Measurements from ENCODE around the gene AHSP.

AHSP gene

GRCh38 chr16:31542763-31543162 is 15.1 kb downstream of the AHSP start:
- no peak for DNase-seq
- Histone ChIP-seq H4K8ac (ENCODE audit: low read depth, low read length) (no peak overlapping the region), H3K14ac (ENCODE audit: low read length) (no peak overlapping the region), H3K4me1 (ENCODE audit: control insufficient read depth in 1 of 2, insufficient read depth in 2 of 2, low read length in 2 of 2) (no peaks in the 10 kb centered on the region), H2BK5ac (ENCODE audit: low read depth, low read length, poor library complexity) (no peak overlapping the region), H3K27ac (ENCODE audit: low read depth, low read length) (no peak overlapping the region), H3K23ac (ENCODE audit: low read length) (no peak overlapping the region), H4K12ac (ENCODE audit: low read depth, low read length) (no peak overlapping the region), H3K9me3 (ENCODE audit: insufficient read depth, low read depth, low read length) (peaks cover 21% of the 10 kb centered on the region), H3K18ac (ENCODE audit: low read length) (no peak overlapping the region), H2AK5ac (ENCODE audit: low read length) (no peak overlapping the region), H3K79me1 (ENCODE audit: low read length) (no peaks in the 10 kb centered on the region), H3K36me3 (ENCODE audit: control insufficient read depth in 1 of 2, insufficient read depth in 2 of 2, low read length in 2 of 2) (no peaks in the 10 kb centered on the region), H2AFZ (ENCODE audit: insufficient read depth, low read length, poor library complexity) (no peak overlapping the region), H3K9ac (ENCODE audit: low read length) (no peak overlapping the region), H2BK12ac (ENCODE audit: low read length) (no peak overlapping the region), H3K27me3 (ENCODE audit: insufficient read depth, low read length) (no peaks in the 10 kb centered on the region), H3K4me3 (ENCODE audit: low read depth, low read length) (no peak overlapping the region), H4K91ac (ENCODE audit: low read depth, low read length) (no peak overlapping the region), H3K79me2 (ENCODE audit: control insufficient read depth, insufficient read depth, low read length, poor library complexity) (no peaks in the 10 kb centered on the region), H2BK120ac (ENCODE audit: insufficient read depth, low read length, poor library complexity) (no peak overlapping the region), H3K4ac (ENCODE audit: low read depth, low read length) (no peak overlapping the region), H3K4me2 (ENCODE audit: low read length) (no peak overlapping the region)
- no CpG with 5 or more reads among the region's 4 CpGs for WGBS (ENCODE audit: extremely low coverage, insufficient coverage, insufficient read length)

GRCh38 chr16:31561426-31562233 is 33.9 kb downstream of the AHSP start:
- Histone ChIP-seq H3K4me1 (ENCODE audit: control insufficient read depth in 1 of 2, insufficient read depth in 2 of 2, low read length in 2 of 2) (no peaks in the 10 kb centered on the region), H3K79me1 (ENCODE audit: low read length) (no peaks in the 10 kb centered on the region), H3K9me3 (ENCODE audit: insufficient read depth, low read depth, low read length) (peaks cover 14% of the 10 kb centered on the region), H4K8ac (ENCODE audit: low read depth, low read length) (no peak overlapping the region), H2AK5ac (ENCODE audit: low read length) (no peak overlapping the region), H3K18ac (ENCODE audit: low read length) (no peak overlapping the region), H3K23ac (ENCODE audit: low read length) (no peak overlapping the region), H4K91ac (ENCODE audit: low read depth, low read length) (no peak overlapping the region), H3K4me3 (ENCODE audit: low read depth, low read length) (no peak overlapping the region), H3K4me2 (ENCODE audit: low read length) (no peak overlapping the region), H3K9ac (ENCODE audit: low read length) (no peak overlapping the region), H2BK12ac (ENCODE audit: low read length) (no peak overlapping the region), H3K4ac (ENCODE audit: low read depth, low read length) (no peak overlapping the region), H2AFZ (ENCODE audit: insufficient read depth, low read length, poor library complexity) (no peak overlapping the region), H3K27me3 (ENCODE audit: insufficient read depth, low read length) (no peaks in the 10 kb centered on the region), H3K14ac (ENCODE audit: low read length) (no peak overlapping the region), H3K27ac (ENCODE audit: low read depth, low read length) (no peak overlapping the region), H2BK5ac (ENCODE audit: low read depth, low read length, poor library complexity) (no peak overlapping the region), H3K79me2 (ENCODE audit: control insufficient read depth, insufficient read depth, low read length, poor library complexity) (no peaks in the 10 kb centered on the region), H3K36me3 (ENCODE audit: control insufficient read depth in 1 of 2, insufficient read depth in 2 of 2, low read length in 2 of 2) (no peaks in the 10 kb centered on the region), H2BK120ac (ENCODE audit: insufficient read depth, low read length, poor library complexity) (no peak overlapping the region), H4K12ac (ENCODE audit: low read depth, low read length) (no peak overlapping the region)
- no CpG with 5 or more reads among the region's 8 CpGs for WGBS (ENCODE audit: extremely low coverage, insufficient coverage, insufficient read length)
- DNase-seq = no peak

GRCh38 chr16:31568577-31569359 is 41.1 kb downstream of the AHSP start:
- Histone ChIP-seq H3K14ac (ENCODE audit: low read length) (no peak overlapping the region), H3K27ac (ENCODE audit: low read depth, low read length) (no peak overlapping the region), H3K4ac (ENCODE audit: low read depth, low read length) (no peak overlapping the region), H2BK12ac (ENCODE audit: low read length) (no peak overlapping the region), H2BK120ac (ENCODE audit: insufficient read depth, low read length, poor library complexity) (no peak overlapping the region), H2BK5ac (ENCODE audit: low read depth, low read length, poor library complexity) (no peak overlapping the region), H4K8ac (ENCODE audit: low read depth, low read length) (no peak overlapping the region), H3K36me3 (ENCODE audit: control insufficient read depth in 1 of 2, insufficient read depth in 2 of 2, low read length in 2 of 2) (no peaks in the 10 kb centered on the region), H3K9me3 (ENCODE audit: insufficient read depth, low read depth, low read length) (peaks cover 11% of the 10 kb centered on the region), H3K4me1 (ENCODE audit: control insufficient read depth in 1 of 2, insufficient read depth in 2 of 2, low read length in 2 of 2) (peaks cover 0 to 2% of the 10 kb centered on the region in 2 experiments), H3K79me1 (ENCODE audit: low read length) (no peaks in the 10 kb centered on the region), H4K12ac (ENCODE audit: low read depth, low read length) (no peak overlapping the region), H2AFZ (ENCODE audit: insufficient read depth, low read length, poor library complexity) (no peak overlapping the region), H3K27me3 (ENCODE audit: insufficient read depth, low read length) (peaks cover 19% of the 10 kb centered on the region), H3K23ac (ENCODE audit: low read length) (no peak overlapping the region), H3K9ac (ENCODE audit: low read length) (no peak overlapping the region), H3K18ac (ENCODE audit: low read length) (no peak overlapping the region), H3K4me2 (ENCODE audit: low read length) (no peak overlapping the region), H4K91ac (ENCODE audit: low read depth, low read length) (no peak overlapping the region), H3K79me2 (ENCODE audit: control insufficient read depth, insufficient read depth, low read length, poor library complexity) (no peaks in the 10 kb centered on the region), H3K4me3 (ENCODE audit: low read depth, low read length) (peak overlapping the region; percentile 32), H2AK5ac (ENCODE audit: low read length) (no peak overlapping the region)
- DNase-seq = no peak
- no CpG with 5 or more reads among the region's 49 CpGs for WGBS (ENCODE audit: extremely low coverage, insufficient coverage, insufficient read length)

GRCh38 chr16:31569360-31569717 is 41.6 kb downstream of the AHSP start:
- Histone ChIP-seq H4K12ac (ENCODE audit: low read depth, low read length) (no peak overlapping the region), H4K91ac (ENCODE audit: low read depth, low read length) (no peak overlapping the region), H3K9ac (ENCODE audit: low read length) (no peak overlapping the region), H2AFZ (ENCODE audit: insufficient read depth, low read length, poor library complexity) (no peak overlapping the region), H3K79me1 (ENCODE audit: low read length) (no peaks in the 10 kb centered on the region), H3K4ac (ENCODE audit: low read depth, low read length) (no peak overlapping the region), H3K27me3 (ENCODE audit: insufficient read depth, low read length) (peaks cover 19% of the 10 kb centered on the region), H3K4me3 (ENCODE audit: low read depth, low read length) (peak overlapping the region; percentile 32), H3K9me3 (ENCODE audit: insufficient read depth, low read depth, low read length) (peaks cover 11% of the 10 kb centered on the region), H2BK120ac (ENCODE audit: insufficient read depth, low read length, poor library complexity) (no peak overlapping the region), H2AK5ac (ENCODE audit: low read length) (no peak overlapping the region), H4K8ac (ENCODE audit: low read depth, low read length) (no peak overlapping the region), H3K36me3 (ENCODE audit: control insufficient read depth in 1 of 2, insufficient read depth in 2 of 2, low read length in 2 of 2) (no peaks in the 10 kb centered on the region), H3K79me2 (ENCODE audit: control insufficient read depth, insufficient read depth, low read length, poor library complexity) (no peaks in the 10 kb centered on the region), H2BK5ac (ENCODE audit: low read depth, low read length, poor library complexity) (no peak overlapping the region), H3K4me1 (ENCODE audit: control insufficient read depth in 1 of 2, insufficient read depth in 2 of 2, low read length in 2 of 2) (peaks cover 0 to 2% of the 10 kb centered on the region in 2 experiments), H2BK12ac (ENCODE audit: low read length) (no peak overlapping the region), H3K23ac (ENCODE audit: low read length) (no peak overlapping the region), H3K27ac (ENCODE audit: low read depth, low read length) (no peak overlapping the region), H3K14ac (ENCODE audit: low read length) (no peak overlapping the region), H3K18ac (ENCODE audit: low read length) (no peak overlapping the region), H3K4me2 (ENCODE audit: low read length) (peak overlapping the region; percentile 30)
- DNase-seq = no peak
- WGBS (ENCODE audit: extremely low coverage, insufficient coverage, insufficient read length) = no CpG with 5 or more reads among the region's 46 CpGs
